ENCODE measurements around the gene SLC2A4RG.

Gene SLC2A4RG

GRCh38 chr20:63778034-63778752, 38.6 kb downstream of the SLC2A4RG start:
- DNase-seq, result no peak

- DNase-seq, result no peak
Observed at GRCh38 chr20:63778857-63779256, 39.3 kb downstream of the SLC2A4RG start.

GRCh38 chr20:63781181-63781580, 41.6 kb downstream of the SLC2A4RG start:
- DNase-seq, result no peak

GRCh38 chr20:63782051-63782471, 42.5 kb downstream of the SLC2A4RG start:
- peak; percentile 85 for DNase-seq

- no peak for DNase-seq
Observed at GRCh38 chr20:63782521-63782971, 43.0 kb downstream of the SLC2A4RG start.

- no peak for DNase-seq
Observed at GRCh38 chr20:63783970-63784369, 44.4 kb downstream of the SLC2A4RG start.

GRCh38 chr20:63785691-63786131, 46.1 kb downstream of the SLC2A4RG start:
- DNase-seq, result no peak

GRCh38 chr20:63787302-63787701, 47.7 kb downstream of the SLC2A4RG start:
- no peak for DNase-seq

GRCh38 chr20:63787749-63788148, 48.2 kb downstream of the SLC2A4RG start:
- DNase-seq, result no peak

- DNase-seq, result no peak
Observed at GRCh38 chr20:63789836-63790571, 50.4 kb downstream of the SLC2A4RG start.

GRCh38 chr20:63790572-63791168, 51.1 kb downstream of the SLC2A4RG start:
- DNase-seq, result no peak

- no peak for DNase-seq
Observed at GRCh38 chr20:63791497-63792156, 52.1 kb downstream of the SLC2A4RG start.

- DNase-seq, result no peak
Observed at GRCh38 chr20:63792866-63793265, 53.3 kb downstream of the SLC2A4RG start.
